OCI-LY1 (cell line): ENCODE data around the gene DEFB131B.
A peak's percentile ranks its signal among the peaks of the same experiment; 100 is the strongest.
"Not testable (repeated sequence)": the region's sequence is repeated elsewhere in the genome, so short reads cannot be mapped to it uniquely, and the experiment has no call there.

Experiments
- H2AFZ ChIP-seq: fragments of 200-600 bp; sonication (generic), shearing (Covaris generic); 2 replicates; pipeline ENCODE4 v1.6.0; 2014; ENCODE audit warnings: antibody characterized with exemption, mild to moderate bottlenecking, low read length
- H3F3A ChIP-seq: fragments of 200-600 bp; sonication (generic), shearing (Covaris generic); 2 replicates; pipeline ENCODE4 v1.6.0; 2014; ENCODE audit warnings: mild to moderate bottlenecking, antibody characterized with exemption, low read length, moderate library complexity; ENCODE audit not compliant: insufficient read depth
- H3K27ac ChIP-seq: fragments of 200-600 bp; sonication (generic); 2 replicates; pipeline ENCODE4 v1.5.1; 2014; ENCODE audit warnings: low read length, mixed run types, mild to moderate bottlenecking, low read depth; ENCODE audit not compliant: poor library complexity, severe bottlenecking
- H3K27me3 ChIP-seq: fragments of 200-600 bp; sonication (generic); 2 replicates; pipeline ENCODE4 v1.6.0; 2014; ENCODE audit warnings: antibody characterized with exemption, mild to moderate bottlenecking, low read length, moderate library complexity; ENCODE audit not compliant: insufficient read depth
- H3K36me3 ChIP-seq: fragments of 200-600 bp; sonication (generic); 2 replicates; pipeline ENCODE4 v1.6.1; 2014; ENCODE audit warnings: mild to moderate bottlenecking, antibody characterized with exemption, low read length, moderate library complexity, mixed read lengths; ENCODE audit not compliant: insufficient read depth
- H3K4me1 ChIP-seq: fragments of 200-600 bp; sonication (generic); 2 replicates; pipeline ENCODE4 v1.5.1; 2014; ENCODE audit warnings: mild to moderate bottlenecking, low read length, moderate library complexity; ENCODE audit not compliant: insufficient read depth, severe bottlenecking
- H3K4me2 ChIP-seq: fragments of 200-600 bp; sonication (generic), shearing (Covaris generic); 2 replicates; pipeline ENCODE4 v1.6.1; 2014; ENCODE audit warnings: low read length
- H3K4me3 ChIP-seq: fragments of 200-600 bp; sonication (generic); 2 replicates; pipeline ENCODE4 v1.5.1; 2014; ENCODE audit warnings: low read length, low read depth, mild to moderate bottlenecking, mixed read lengths; ENCODE audit not compliant: poor library complexity, severe bottlenecking
- H3K79me2 ChIP-seq: fragments of 200-600 bp; shearing (Covaris generic); 2 replicates; pipeline ENCODE4 v1.6.1; 2016; ENCODE audit warnings: mixed run types, low read length, mixed read lengths; ENCODE audit not compliant: insufficient read depth
- H3K9ac ChIP-seq: fragments of 200-600 bp; sonication (generic), shearing (Covaris generic); 2 replicates; pipeline ENCODE4 v1.6.1; 2014; ENCODE audit warnings: mild to moderate bottlenecking, low read length, mixed read lengths
- H3K9me2 ChIP-seq: fragments of 200-600 bp; sonication (generic), shearing (Covaris generic); 2 replicates; pipeline ENCODE4 v1.6.1; 2014; ENCODE audit warnings: low read depth, mild to moderate bottlenecking, low read length, mixed read lengths
- H3K9me3 ChIP-seq: fragments of 200-600 bp; shearing (Covaris generic); 2 replicates; pipeline ENCODE4 v1.6.1; 2014; ENCODE audit warnings: low read length, mixed read lengths
- H4K20me1 ChIP-seq: fragments of 200-600 bp; sonication (generic), shearing (Covaris generic); 2 replicates; pipeline ENCODE4 v1.6.0; 2016; ENCODE audit warnings: mild to moderate bottlenecking, low read length; ENCODE audit not compliant: insufficient read depth

The DEFB131B gene

DNA sequence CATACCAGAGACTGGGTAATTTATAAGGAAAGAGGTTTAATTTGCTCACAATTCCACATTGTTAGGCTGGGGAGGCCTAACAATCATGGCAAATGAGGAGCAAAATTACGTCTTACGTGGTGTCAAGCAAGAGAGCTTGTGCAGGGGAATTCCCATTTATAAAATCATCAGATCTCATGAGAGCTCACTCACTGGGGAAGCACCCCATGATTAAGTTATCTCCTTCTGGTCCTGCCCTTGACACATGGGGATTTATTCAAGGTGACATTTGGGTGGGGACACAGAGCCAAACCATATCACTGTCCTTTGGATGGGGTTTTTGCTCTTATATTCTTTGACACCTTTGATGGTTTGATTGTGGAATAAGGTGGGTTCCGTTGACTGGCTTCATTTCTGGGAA lies 8.3 kb upstream of the DEFB131B start:
- H3K9ac ChIP-seq, H3K79me2 ChIP-seq, H2AFZ ChIP-seq, H3K9me3 ChIP-seq, H4K20me1 ChIP-seq, H3K27me3 ChIP-seq, H3K4me3 ChIP-seq, H3K4me2 ChIP-seq, H3K36me3 ChIP-seq, H3F3A ChIP-seq, H3K9me2 ChIP-seq: not testable (repeated sequence)
- Histone ChIP-seq H3K27ac (peak overlapping the region; percentile 35), H3K4me1 (peaks cover 20% of the 10 kb centered on the region)

DNA sequence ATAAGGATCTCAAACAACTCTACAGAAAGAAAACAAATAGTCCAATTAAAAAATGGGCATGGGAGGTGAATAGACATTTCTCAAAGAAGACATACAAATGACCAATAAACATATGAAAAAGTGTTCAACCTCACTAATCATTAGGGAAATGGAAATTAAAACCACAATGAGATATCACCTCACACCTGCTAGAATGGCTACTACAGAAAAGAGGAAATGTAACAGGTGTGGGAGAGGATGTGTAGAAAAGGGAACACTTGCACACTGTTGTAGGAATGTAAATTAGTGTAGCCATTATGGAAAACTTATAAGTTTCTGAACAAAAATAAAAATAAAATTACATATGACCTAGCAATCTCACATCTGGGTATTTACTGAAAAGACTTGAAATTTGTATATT lies 7.6 kb upstream of the DEFB131B start:
- H3K27ac ChIP-seq: peak overlapping the region; percentile 35
- not testable (repeated sequence) for H3F3A ChIP-seq, H3K36me3 ChIP-seq, H3K4me3 ChIP-seq, H3K9ac ChIP-seq, H4K20me1 ChIP-seq, H3K4me2 ChIP-seq, H3K27me3 ChIP-seq, H3K79me2 ChIP-seq, H2AFZ ChIP-seq, H3K9me2 ChIP-seq, H3K9me3 ChIP-seq
- peaks cover 16% of the 10 kb centered on the region for H3K4me1 ChIP-seq

DNA sequence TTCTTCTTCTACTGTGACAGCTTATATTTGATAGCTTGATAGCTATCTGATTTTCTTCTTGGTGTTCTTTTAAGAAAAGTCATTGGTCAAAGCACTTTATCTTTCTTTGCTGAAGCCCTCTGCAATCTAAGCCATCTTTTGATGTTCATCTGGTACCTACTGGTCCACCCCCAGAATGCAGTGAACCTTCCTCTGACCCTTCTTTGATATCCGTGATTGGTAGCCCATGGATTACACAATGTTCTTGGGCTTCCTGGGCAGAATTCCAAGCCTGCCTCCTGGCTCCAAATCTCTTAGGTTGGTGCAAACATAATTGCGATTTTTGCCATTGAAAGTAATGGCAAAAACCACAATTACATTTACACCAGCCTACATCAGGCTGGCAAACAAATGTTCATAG lies 2.0 kb upstream of the DEFB131B start:
- H2AFZ ChIP-seq, H3K27ac ChIP-seq, H3K79me2 ChIP-seq, H3K27me3 ChIP-seq, H3K4me3 ChIP-seq, H4K20me1 ChIP-seq, H3K9me2 ChIP-seq, H3F3A ChIP-seq, H3K36me3 ChIP-seq, H3K4me1 ChIP-seq, H3K9me3 ChIP-seq, H3K9ac ChIP-seq, H3K4me2 ChIP-seq: not testable (repeated sequence)

DNA sequence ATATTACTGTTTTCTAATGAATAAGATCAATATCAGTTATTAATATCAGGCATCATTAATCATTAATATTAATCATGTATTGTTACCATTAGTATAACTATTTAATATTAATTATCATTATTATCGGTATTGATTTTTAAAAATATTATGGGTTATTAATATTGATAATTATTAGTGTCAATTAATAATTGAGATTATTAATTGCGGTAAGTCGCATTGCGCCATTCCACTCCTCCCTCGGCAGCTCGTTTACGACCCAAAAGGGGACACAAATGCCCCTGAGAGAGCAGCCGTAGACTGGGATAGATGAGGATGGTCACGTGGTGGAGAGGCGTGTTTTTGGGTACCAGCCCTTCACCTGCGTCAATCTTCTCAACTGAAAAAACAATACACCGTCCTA lies 7.6 kb downstream of the DEFB131B start:
- not testable (repeated sequence) for H2AFZ ChIP-seq, H3K4me3 ChIP-seq, H3K27me3 ChIP-seq, H3K9me3 ChIP-seq, H3K9ac ChIP-seq, H3F3A ChIP-seq, H3K4me1 ChIP-seq, H3K9me2 ChIP-seq, H3K36me3 ChIP-seq, H3K4me2 ChIP-seq, H4K20me1 ChIP-seq, H3K27ac ChIP-seq, H3K79me2 ChIP-seq

DNA sequence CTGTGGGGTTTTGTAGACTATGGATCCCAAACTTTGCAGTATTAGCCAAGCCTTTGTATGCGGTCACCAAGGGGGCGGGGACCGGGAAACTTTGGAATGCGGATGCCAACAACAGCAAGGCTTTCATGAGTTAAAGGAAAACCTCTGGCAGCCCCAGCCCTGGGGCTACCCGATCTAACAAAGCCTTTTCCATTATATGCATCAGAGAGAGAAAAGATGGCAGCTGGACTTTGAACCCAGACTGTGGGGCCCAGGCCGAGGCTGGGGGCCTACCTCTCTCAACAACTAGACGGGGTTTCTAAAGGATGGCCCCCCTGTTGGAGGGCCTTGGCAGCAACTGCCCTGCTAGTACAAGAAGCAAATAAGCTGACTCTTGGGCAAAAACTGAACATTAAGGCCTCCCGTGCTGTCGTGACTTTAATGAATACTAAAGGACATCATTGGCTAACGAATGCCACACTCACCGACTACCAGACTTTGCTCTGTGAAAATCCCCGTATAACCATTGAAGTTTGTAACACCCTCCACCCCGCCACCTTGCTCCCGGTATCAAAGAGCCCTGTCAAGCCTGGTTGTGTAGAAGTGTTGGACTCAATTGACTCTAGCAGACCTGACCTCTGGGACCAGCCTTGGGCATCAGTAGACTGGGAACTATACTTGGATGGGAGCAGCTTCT lies 10.2 kb downstream of the DEFB131B start:
- H3K9ac ChIP-seq, H3K9me2 ChIP-seq, H3F3A ChIP-seq, H3K9me3 ChIP-seq, H3K36me3 ChIP-seq, H3K4me1 ChIP-seq, H3K4me3 ChIP-seq, H3K27ac ChIP-seq, H3K79me2 ChIP-seq, H4K20me1 ChIP-seq, H3K27me3 ChIP-seq, H2AFZ ChIP-seq, H3K4me2 ChIP-seq: not testable (repeated sequence)

DNA sequence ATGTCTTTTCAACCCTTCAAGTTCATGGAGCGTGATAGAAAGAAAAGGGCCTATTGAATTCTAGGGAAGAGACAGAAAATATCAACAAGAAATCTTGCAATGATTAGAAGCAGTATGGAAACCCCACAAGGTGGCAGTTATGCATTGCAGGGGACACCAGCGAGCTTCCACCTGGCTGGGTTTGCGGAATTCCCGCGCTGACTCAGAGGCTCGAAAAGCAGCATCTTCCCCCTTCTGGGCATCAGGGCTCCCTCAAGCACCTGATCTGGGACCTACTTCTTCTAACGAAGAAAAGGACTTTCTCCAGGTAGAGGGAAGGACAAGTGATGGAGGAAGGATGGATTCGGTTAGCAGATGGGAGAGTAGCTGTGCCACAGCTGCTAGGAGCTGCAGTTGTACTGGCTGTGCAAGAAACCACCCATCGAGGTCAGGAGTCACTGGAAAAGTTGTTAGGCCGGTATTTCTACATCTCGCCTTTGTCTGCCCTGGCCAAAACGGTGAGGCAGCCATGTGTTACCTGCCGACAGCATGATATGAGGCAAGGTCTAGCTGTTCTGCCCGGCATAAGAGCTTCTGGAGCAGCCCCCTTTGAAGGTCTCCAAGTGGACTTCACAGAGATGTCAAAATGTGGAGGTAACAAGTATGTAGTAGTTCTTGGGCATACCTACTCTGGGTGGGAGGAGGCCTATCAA lies 11.1 kb downstream of the DEFB131B start:
- not testable (repeated sequence) for H3K4me3 ChIP-seq, H4K20me1 ChIP-seq, H3K36me3 ChIP-seq, H3K9ac ChIP-seq, H3K4me1 ChIP-seq, H3K79me2 ChIP-seq, H2AFZ ChIP-seq, H3K9me3 ChIP-seq, H3K27ac ChIP-seq, H3K9me2 ChIP-seq, H3K4me2 ChIP-seq, H3F3A ChIP-seq, H3K27me3 ChIP-seq
